Spinal cord (tissue), 10 donors: ENCODE data around the gene LYPD1. TPM values are rescaled to one million over a fixed set of nuclear protein-coding genes. Genes with fewer than 3 reads are reported as not detected.
A peak's percentile ranks its signal among the peaks of the same experiment; 100 is the strongest.

ENCODE experiments used
- DNase-seq, 6 donors: peaks; one replicate each; pipeline versions ENCODE4 v3.0.0 to v3.0.0-alpha.2; 2013 to 2015; ENCODE audit warnings: low spot score in 6 of 6, low read depth in 4 of 6
- H3K27ac ChIP-seq: one replicate; pipeline ENCODE4 v1.5.1; 2013; ENCODE audit warnings: low read depth, low read length, control low read depth
- H3K27me3 ChIP-seq: one replicate; pipeline ENCODE4 v1.6.1; 2013; ENCODE audit warnings: low read length; ENCODE audit not compliant: control insufficient read depth, insufficient read depth
- H3K36me3 ChIP-seq: one replicate; pipeline ENCODE4 v1.6.1; 2013; ENCODE audit warnings: low read length; ENCODE audit not compliant: control insufficient read depth, insufficient read depth
- H3K4me1 ChIP-seq: one replicate; pipeline ENCODE4 v1.6.1; 2013; ENCODE audit warnings: low read length; ENCODE audit not compliant: control insufficient read depth, insufficient read depth
- H3K4me3 ChIP-seq: one replicate; pipeline ENCODE4 v1.5.1; 2013; ENCODE audit warnings: low read depth, low read length, control low read depth
- H3K9me3 ChIP-seq: one replicate; pipeline ENCODE4 v1.6.1; 2013; ENCODE audit warnings: low read length; ENCODE audit not compliant: control insufficient read depth, insufficient read depth
- WGBS: methylation state at CpG from one replicate; pipeline ENCODE4 v1.1.5; 2013; ENCODE audit warnings: missing lambda C conversion rate; ENCODE audit not compliant: insufficient coverage; 5-methylcytosine and 5-hydroxymethylcytosine counted together
- polyA plus RNA-seq, 2 donors: library from polyadenylated mRNA; unstranded; fragments of 120-200 nt; gene quantifications; one replicate each; pipeline ENCODE4 v1.2.1, GENCODE V29; 2013; ENCODE audit not compliant: insufficient read length in 2 of 2
- total RNA-seq, 2 donors: library from RNA; depleted of rRNA in 1 of 2; stranded (reverse); fragments of 120-200 nt in 1 of 2; fragments of >200 nt in 1 of 2; gene quantifications; one replicate each; pipeline versions ENCODE4 v1.2.3 to v1.2.4, GENCODE V29; 2013 to 2014
- donor health status: healthy.

LYPD1 gene
- total and polyA plus RNA-seq, 4 donors: 50.9 to 158 (median 93.6) TPM

- no peak overlapping the region for H3K27ac ChIP-seq
- H3K4me3 ChIP-seq: no peak overlapping the region
- H3K36me3 ChIP-seq: no peaks in the 10 kb centered on the region
- peaks cover 2% of the 10 kb centered on the region for H3K9me3 ChIP-seq
- peak in 1 of 6 donors; percentile 22 for DNase-seq
- WGBS: 34% methylated on average over 2 of the region's 2 CpGs
- peaks cover 8% of the 10 kb centered on the region for H3K4me1 ChIP-seq
- no peaks in the 10 kb centered on the region for H3K27me3 ChIP-seq
These were observed 49.9 kb downstream of the LYPD1 start for GRCh38 chr2:132620115-132620514.

GRCh38 chr2:132618734-132619133 is 51.3 kb downstream of the LYPD1 start:
- no peak for DNase-seq
- H3K9me3 ChIP-seq: no peaks in the 10 kb centered on the region
- peaks cover 8% of the 10 kb centered on the region for H3K4me1 ChIP-seq
- WGBS: 97% methylated on average over 7 of the region's 7 CpGs
- no peaks in the 10 kb centered on the region for H3K27me3 ChIP-seq
- no peak overlapping the region for H3K4me3 ChIP-seq
- H3K27ac ChIP-seq: no peak overlapping the region
- no peaks in the 10 kb centered on the region for H3K36me3 ChIP-seq

GRCh38 chr2:132617989-132618388 is 52.0 kb downstream of the LYPD1 start:
- no peaks in the 10 kb centered on the region for H3K27me3 ChIP-seq
- 71% methylated on average over 2 of the region's 3 CpGs for WGBS
- no peak for DNase-seq

GRCh38 chr2:132615329-132616085 is 54.5 kb downstream of the LYPD1 start:
- WGBS: 86% methylated on average over 3 of the region's 5 CpGs
- DNase-seq: no peak

More at GRCh38 chr2:132617989-132618388, 52.0 kb downstream of the LYPD1 start:
- H3K36me3 ChIP-seq: no peaks in the 10 kb centered on the region
- H3K4me3 ChIP-seq: no peak overlapping the region
- H3K27ac ChIP-seq: no peak overlapping the region
- H3K9me3 ChIP-seq: no peaks in the 10 kb centered on the region
- H3K4me1 ChIP-seq: peaks cover 8% of the 10 kb centered on the region

GRCh38 chr2:132611719-132612118 is 58.3 kb downstream of the LYPD1 start:
- Histone ChIP-seq H3K4me1 (peaks cover 8% of the 10 kb centered on the region), H3K4me3 (no peak overlapping the region), H3K27ac (no peak overlapping the region), H3K27me3 (no peaks in the 10 kb centered on the region), H3K36me3 (no peaks in the 10 kb centered on the region), H3K9me3 (no peaks in the 10 kb centered on the region)
- DNase-seq: no peak
- WGBS: 90% methylated on average over 1 of the region's 2 CpGs

More at GRCh38 chr2:132615329-132616085, 54.5 kb downstream of the LYPD1 start:
- Histone ChIP-seq H3K9me3 (no peaks in the 10 kb centered on the region), H3K27me3 (no peaks in the 10 kb centered on the region), H3K36me3 (no peaks in the 10 kb centered on the region), H3K27ac (no peak overlapping the region), H3K4me1 (peaks cover 8% of the 10 kb centered on the region), H3K4me3 (no peak overlapping the region)

GRCh38 chr2:132609101-132609890 is 60.7 kb downstream of the LYPD1 start:
- no peaks in the 10 kb centered on the region for H3K27me3 ChIP-seq
- no peaks in the 10 kb centered on the region for H3K36me3 ChIP-seq
- H3K27ac ChIP-seq: no peak overlapping the region
- no peaks in the 10 kb centered on the region for H3K9me3 ChIP-seq
- H3K4me1 ChIP-seq: peaks cover 11% of the 10 kb centered on the region
- DNase-seq: no peak
- WGBS: 73% methylated on average over 8 of the region's 8 CpGs
- no peak overlapping the region for H3K4me3 ChIP-seq

- Histone ChIP-seq H3K4me1 (peaks cover 11% of the 10 kb centered on the region), H3K4me3 (no peak overlapping the region), H3K36me3 (no peaks in the 10 kb centered on the region), H3K27ac (no peak overlapping the region), H3K27me3 (no peaks in the 10 kb centered on the region), H3K9me3 (no peaks in the 10 kb centered on the region)
- DNase-seq: no peak
- 24% methylated on average over 6 of the region's 6 CpGs for WGBS
These were observed 61.7 kb downstream of the LYPD1 start for GRCh38 chr2:132608311-132608710.

GRCh38 chr2:132607426-132608090 is 62.4 kb downstream of the LYPD1 start:
- WGBS: no CpG with 5 or more reads among the region's 4 CpGs
- no peaks in the 10 kb centered on the region for H3K27me3 ChIP-seq
- H3K27ac ChIP-seq: no peak overlapping the region
- H3K36me3 ChIP-seq: no peaks in the 10 kb centered on the region
- H3K4me1 ChIP-seq: peaks cover 11% of the 10 kb centered on the region
- no peaks in the 10 kb centered on the region for H3K9me3 ChIP-seq
- no peak overlapping the region for H3K4me3 ChIP-seq
- peak in 1 of 6 donors; percentile 79 for DNase-seq

- no peaks in the 10 kb centered on the region for H3K27me3 ChIP-seq
- no peak for DNase-seq
- H3K27ac ChIP-seq: no peak overlapping the region
- H3K9me3 ChIP-seq: no peaks in the 10 kb centered on the region
- H3K36me3 ChIP-seq: no peaks in the 10 kb centered on the region
- no peak overlapping the region for H3K4me3 ChIP-seq
- peaks cover 11% of the 10 kb centered on the region for H3K4me1 ChIP-seq
- WGBS: 96% methylated on average over 3 of the region's 8 CpGs
These were observed 63.4 kb downstream of the LYPD1 start for GRCh38 chr2:132606649-132607048.
